ENCODE data around the gene LAMTOR4. TPM values are rescaled to one million over a fixed set of nuclear protein-coding genes. Genes with fewer than 3 reads are reported as not detected.

LAMTOR4 gene
- total RNA-seq, 1 experiment from 2014 or later = 107 TPM

- DNase-seq = no peak
Measured at GRCh38 chr7:100111156-100111555, 37.6 kb upstream of the LAMTOR4 start.

GRCh38 chr7:100111914-100112313 is 36.8 kb upstream of the LAMTOR4 start:
- intact Hi-C loops (cut with micrococcal nuclease) = no loop called here

More at GRCh38 chr7:100111156-100111555, 37.6 kb upstream of the LAMTOR4 start:
- intact Hi-C loops (cut with micrococcal nuclease) = no loop called here
- H4K20me1 ChIP-seq (ENCODE audit: low read length) = no peaks in the 10 kb centered on the region
- BruUV-seq (replicated peaks) = no TSS peak
- no peaks in the 10 kb centered on the region for H3K27me3 ChIP-seq (ENCODE audit: low read length)
- ATAC-seq = no peak
- ChIA-PET POLR2A (ENCODE audit: unreplicated experiment) (interaction anchor here (0.6 kb wide), 1 partner anchor 9 kb away, joined by 6 read pairs; no protein-coding TSS in a partner anchor), CTCF (no interaction called here)
- H3K4me3 ChIP-seq (ENCODE audit: low read length) = no peak overlapping the region
- no peaks in the 10 kb centered on the region for H3F3A ChIP-seq (ENCODE audit: low read length, unreplicated experiment)
- no peaks in the 10 kb centered on the region for H3K79me2 ChIP-seq (ENCODE audit: low read length)
- no peaks in the 10 kb centered on the region for H3K9me2 ChIP-seq (replicated peaks; ENCODE audit: low read length)
- no peak overlapping the region for H3K4me2 ChIP-seq (ENCODE audit: low read length)
- H3K9ac ChIP-seq (ENCODE audit: low read length) = no peak overlapping the region
- H3K4me1 ChIP-seq (ENCODE audit: insufficient read depth, low read length) = no peaks in the 10 kb centered on the region
- H3K9me3 ChIP-seq (ENCODE audit: low read length) = no peaks in the 10 kb centered on the region
- no peak overlapping the region for H2AFZ ChIP-seq (ENCODE audit: low read length)
- peaks cover 3% of the 10 kb centered on the region for H3K36me3 ChIP-seq (ENCODE audit: low read depth, low read length)
- TF ChIP-seq EZH2 (IDR thresholded peaks at IDR 0.05; ENCODE audit: low read length, unreplicated experiment) = no peak
- no peak for TF ChIP-seq EZH2phosphoT487 (IDR thresholded peaks at IDR 0.05; ENCODE audit: borderline replicate concordance, low read length)
- TF ChIP-seq CTCF (conservative IDR thresholded peaks at IDR 0.05; ENCODE audit: low read depth, low read length) = no peak
- no peak overlapping the region for H3K27ac ChIP-seq (ENCODE audit: low read length)

More at GRCh38 chr7:100111914-100112313, 36.8 kb upstream of the LAMTOR4 start:
- no TSS peak for BruUV-seq (replicated peaks)
- ChIA-PET POLR2A (ENCODE audit: unreplicated experiment) (no interaction called here), CTCF (no interaction called here)
- Histone ChIP-seq H3K79me2 (ENCODE audit: low read length) (no peaks in the 10 kb centered on the region), H3K27me3 (ENCODE audit: low read length) (no peaks in the 10 kb centered on the region), H3F3A (ENCODE audit: low read length, unreplicated experiment) (no peaks in the 10 kb centered on the region), H3K9me3 (ENCODE audit: low read length) (no peaks in the 10 kb centered on the region), H3K9ac (ENCODE audit: low read length) (no peak overlapping the region), H3K36me3 (ENCODE audit: low read depth, low read length) (peaks cover 3% of the 10 kb centered on the region), H3K4me1 (ENCODE audit: insufficient read depth, low read length) (no peaks in the 10 kb centered on the region), H3K4me3 (ENCODE audit: low read length) (no peak overlapping the region), H3K9me2 (replicated peaks; ENCODE audit: low read length) (no peaks in the 10 kb centered on the region), H2AFZ (ENCODE audit: low read length) (no peak overlapping the region), H3K27ac (ENCODE audit: low read length) (no peak overlapping the region), H3K4me2 (ENCODE audit: low read length) (no peak overlapping the region), H4K20me1 (ENCODE audit: low read length) (no peaks in the 10 kb centered on the region)
- no peak for ATAC-seq
- DNase-seq = no peak
- TF ChIP-seq CTCF (conservative IDR thresholded peaks at IDR 0.05; ENCODE audit: low read depth, low read length) = no peak
- no peak for TF ChIP-seq EZH2phosphoT487 (IDR thresholded peaks at IDR 0.05; ENCODE audit: borderline replicate concordance, low read length)
- TF ChIP-seq EZH2 (IDR thresholded peaks at IDR 0.05; ENCODE audit: low read length, unreplicated experiment) = no peak
